Nasal cavity respiratory epithelium epithelial cell of viscerocranial mucosa (primary cell): Measurements from ENCODE around the gene MAGEF1. TPM values are rescaled to one million over a fixed set of nuclear protein-coding genes. Genes with fewer than 3 reads are reported as not detected.

Experiments
- total RNA-seq: library from RNA; depleted of rRNA; stranded (reverse); fragments of >200 nt; gene quantifications from 2 replicates; pipeline ENCODE4 v1.2.3, GENCODE V29; 2014

MAGEF1 gene
- total RNA-seq = 13.0 and 17.4 TPM in 2 replicates

GRCh38 chr3:184711493-184712247, at the start of gene MAGEF1:
Gene MAGEF1, minus strand, starts transcription at chr3:184712064. Its CDS starts 243 bp downstream, at chr3:184711821.

Other genes starting within 250 kb of the MAGEF1 start
- gene EPHB3, start 150.3 kb downstream of the MAGEF1 start, total RNA-seq = 11.3 and 38.6 TPM in 2 replicates
- gene VPS8, start 100.1 kb upstream of the MAGEF1 start, total RNA-seq = 70.4 and 94.6 TPM in 2 replicates